Measurements from ENCODE around the gene ZXDC.

The ZXDC gene

DNA sequence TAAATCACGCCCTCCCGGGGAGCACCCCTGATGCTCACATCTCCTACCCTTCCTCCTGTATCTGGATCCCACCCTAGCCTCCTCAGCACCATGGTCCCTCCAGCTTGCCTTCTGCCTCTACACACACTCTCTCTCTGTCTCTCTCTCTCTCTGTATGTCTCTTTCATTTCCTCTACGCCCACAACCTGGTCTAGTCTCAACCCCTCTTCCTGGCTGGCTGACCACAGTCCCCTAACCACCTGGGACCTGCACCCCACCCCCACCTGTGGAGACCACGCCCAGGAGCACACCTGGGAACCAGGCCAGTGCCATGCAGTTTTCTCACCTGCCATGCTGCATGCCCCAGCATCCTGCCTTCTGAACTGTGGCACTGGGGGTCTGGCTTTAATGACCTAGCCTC lies 84.9 kb downstream of the ZXDC start:
- no peak for DNase-seq

DNA sequence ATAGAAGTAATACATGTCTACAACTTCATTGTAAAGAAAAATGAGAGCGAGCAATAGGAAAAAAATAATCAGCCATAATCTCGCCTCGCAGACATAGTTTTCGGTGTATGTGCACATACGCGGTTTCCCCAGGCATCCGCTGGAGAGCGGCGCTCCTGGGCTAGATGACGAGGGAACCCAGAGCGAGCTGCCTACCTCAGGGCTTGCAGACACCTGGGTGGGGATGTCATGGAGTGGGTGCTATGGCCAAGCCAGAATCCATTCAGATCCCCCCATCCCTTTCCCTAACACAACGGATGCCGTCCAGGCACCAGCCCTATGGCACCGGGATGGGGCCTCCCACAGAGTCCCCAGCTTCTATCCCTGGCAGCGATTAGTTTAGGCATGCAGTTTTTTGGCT lies 85.5 kb downstream of the ZXDC start:
- DNase-seq, result no peak

DNA sequence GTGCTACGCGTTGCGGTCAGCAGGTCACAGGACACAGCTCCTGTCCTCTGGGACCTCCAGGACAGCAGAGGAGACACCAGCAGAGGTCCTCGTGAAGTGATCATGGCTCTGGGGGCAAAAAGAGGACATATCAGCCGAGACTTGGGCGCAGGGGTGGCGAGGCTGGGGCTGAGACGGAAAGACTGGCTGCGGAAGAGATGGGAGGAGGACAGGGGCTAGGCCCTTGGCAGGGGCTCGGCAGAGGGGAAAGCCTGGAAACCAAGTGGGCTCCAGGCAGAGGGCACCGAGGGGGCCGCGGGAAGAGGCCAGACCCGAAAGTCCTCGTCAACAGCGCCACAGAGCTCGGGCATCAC lies 85.9 kb downstream of the ZXDC start:
- no peak for DNase-seq

DNA sequence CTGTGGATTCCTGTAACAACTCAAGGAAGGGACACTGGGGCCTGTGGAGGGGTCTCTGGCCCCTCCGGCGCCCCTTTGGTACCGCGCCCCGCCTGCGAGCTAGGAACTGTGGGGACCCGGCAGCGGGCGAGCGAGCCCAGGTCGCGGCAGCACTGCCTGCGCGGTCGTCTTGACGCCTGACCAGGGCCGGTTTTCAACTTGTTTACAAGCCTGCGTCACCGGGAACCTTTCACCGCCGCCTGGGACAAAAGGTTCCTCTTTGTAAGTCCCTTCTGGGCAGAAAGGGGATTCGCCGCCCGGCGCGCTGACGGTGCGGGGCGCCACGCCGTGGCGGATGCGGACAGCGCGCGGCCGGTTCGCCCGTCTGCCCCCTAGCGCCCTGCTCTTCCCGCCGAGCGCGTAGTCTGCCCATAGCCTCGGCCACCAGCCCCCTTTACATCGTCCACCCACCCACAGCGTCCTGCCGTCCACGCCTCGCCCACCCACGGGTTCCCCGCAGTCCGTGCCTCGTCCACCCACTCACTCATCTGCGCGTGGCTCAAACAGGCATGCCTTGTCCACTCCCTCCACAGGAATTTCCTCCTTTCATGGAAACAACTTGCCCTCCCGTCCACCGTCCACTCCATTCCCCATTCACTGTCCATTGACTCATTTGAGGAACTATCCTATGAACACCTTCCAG lies 86.4 kb downstream of the ZXDC start:
- peak; percentile 30 for DNase-seq

All from CD4-positive, alpha-beta T cell treated with Interleukin-12 subunit alpha and Interleukin-12 subunit beta, for 1 hour (primary cell).